K562 (cell line): Measurements from ENCODE around the gene BICC1. TPM values are rescaled to one million over a fixed set of nuclear protein-coding genes. Genes with fewer than 3 reads are reported as not detected.

Experiments used
- ATAC-seq: fragments of 200-7000 bp; cut with Tn5 transposase; 3 replicates; pipeline ENCODE4 v1.9.1; 2020; ENCODE audit warnings: moderate library complexity
- BruUV-seq: library from RNA; stranded (reverse); fragments of 400-500 nt; replicated peaks from 2 replicates; lab custom pipeline; 2021; lab: Mats Ljungman, UMichigan
- CTCF ChIA-PET: fragments of 300-600 bp; formaldehyde crosslinking; extraction: SDS; loops from one replicate; lab custom pipeline; 2021; ENCODE audit warnings: low intra/inter-chr PET ratio; lab: Yijun Ruan, JAX
- POLR2A ChIA-PET: fragments of 300-600, 350-650 bp; sonication (Branson Sonifier 250); formaldehyde crosslinking; extraction: SDS; loops from one replicate; lab custom pipeline; 2021; ENCODE audit warnings: antibody characterized with exemption, inconsistent platforms; lab: Yijun Ruan, JAX
- DNase-seq, 4 experiments: peaks; one replicate each; pipeline versions ENCODE4 v3.0.0 to v3.0.0-alpha.2; 2011 to 2018; ENCODE audit warnings: low spot score in 3 of 4, mixed read lengths in 3 of 4; ENCODE audit errors: extremely low read depth in 1 of 4
- FAIRE-seq: peaks from 2 replicates; lab custom pipeline; 2011; peaks lifted over from hg19 to GRCh38; lab: Jason Lieb, UNC
- H2AFZ ChIP-seq: 2 replicates; pipeline ENCODE4 v1.6.0; 2011; ENCODE audit warnings: low read depth, low read length, control low read depth, inconsistent platforms
- H3K27ac ChIP-seq: fragments of 200-600 bp; 3 replicates; pipeline ENCODE4 v1.8.0; 2011; ENCODE audit warnings: low read depth, mild to moderate bottlenecking, control low read depth, inconsistent platforms, low read length, moderate library complexity, mixed read lengths; ENCODE audit errors: extremely low read depth
- H3K27me3 ChIP-seq, 2 experiments: fragments of 300-600 bp in 1 of 2; 2 replicates in 1 of 2; 3 replicates in 1 of 2; pipeline versions ENCODE4 v1.6.0 to v1.8.0; 2011; ENCODE audit warnings: inconsistent platforms in 2 of 2, low read length in 2 of 2, mild to moderate bottlenecking in 1 of 2, mixed read lengths in 1 of 2, moderate library complexity in 1 of 2; ENCODE audit not compliant: control insufficient read depth in 2 of 2, insufficient read depth in 2 of 2
- H3K36me3 ChIP-seq: fragments of 300-600 bp; 3 replicates; pipeline ENCODE4 v1.8.0; 2011; ENCODE audit warnings: mild to moderate bottlenecking, low read length, inconsistent platforms; ENCODE audit not compliant: control insufficient read depth, insufficient read depth
- H3K4me1 ChIP-seq, 2 experiments: fragments of 200-600 bp in 1 of 2; replicated peaks in 1 of 2; 2 replicates in 1 of 2; 3 replicates in 1 of 2; pipeline versions ENCODE4 v1.5.1 to v1.8.0; 2011; ENCODE audit warnings: inconsistent platforms in 2 of 2, low read length in 2 of 2, mild to moderate bottlenecking in 1 of 2, mixed read lengths in 1 of 2, moderate library complexity in 1 of 2; ENCODE audit not compliant: control insufficient read depth in 2 of 2, insufficient read depth in 2 of 2
- H3K4me2 ChIP-seq: 2 replicates; pipeline ENCODE4 v1.6.1; 2011; ENCODE audit warnings: low read length, control low read depth, inconsistent platforms, mixed read lengths; ENCODE audit not compliant: insufficient read depth
- H3K4me3 ChIP-seq: fragments of 200-600 bp; sonication (generic), shearing (Covaris generic); 2 replicates; pipeline ENCODE4 v1.5.1; 2016; ENCODE audit warnings: control low read depth, inconsistent platforms
- H3K79me2 ChIP-seq: fragments of 200-600 bp; 3 replicates; pipeline ENCODE4 v1.8.0; 2011; ENCODE audit warnings: low read length, inconsistent platforms; ENCODE audit not compliant: control insufficient read depth, insufficient read depth
- H3K9ac ChIP-seq, 2 experiments: 2 replicates each; pipeline versions ENCODE4 v1.6.0 to v1.6.1; 2011; ENCODE audit warnings: low read depth in 2 of 2, low read length in 2 of 2, control low read depth in 1 of 2, inconsistent platforms in 1 of 2, mild to moderate bottlenecking in 1 of 2, mixed read lengths in 1 of 2; ENCODE audit not compliant: insufficient read depth in 1 of 2
- H3K9me1 ChIP-seq: one replicate; pipeline ENCODE4 v1.6.0; 2011; ENCODE audit warnings: inconsistent platforms, mild to moderate bottlenecking, low read length, moderate library complexity; ENCODE audit not compliant: control insufficient read depth, insufficient read depth
- H3K9me3 ChIP-seq: replicated peaks from 2 replicates; pipeline ENCODE4 v1.5.1; 2011; ENCODE audit warnings: low read depth, low read length, inconsistent platforms; ENCODE audit not compliant: control insufficient read depth, insufficient read depth
- H4K20me1 ChIP-seq: replicated peaks from 2 replicates; pipeline ENCODE4 v1.6.1; 2011; ENCODE audit warnings: low read length, inconsistent platforms, mixed read lengths; ENCODE audit not compliant: control insufficient read depth, insufficient read depth
- ARNT ChIP-seq, 2 experiments: fragments of 450-650 bp; IDR thresholded peaks; 2 replicates each; pipeline ENCODE4 v1.6.1; 2016; ENCODE audit warnings: mild to moderate bottlenecking in 1 of 2
- CHD1 ChIP-seq: fragments of 200-600 bp; sonication (generic); IDR thresholded peaks from one replicate; pipeline ENCODE4 v1.6.1; 2012; ENCODE audit warnings: mild to moderate bottlenecking, moderate library complexity, low read length, inconsistent platforms
- DNMT1 ChIP-seq: fragments of 450-650 bp; IDR thresholded peaks from 2 replicates; pipeline ENCODE4 v1.6.1; 2016; ENCODE audit warnings: antibody characterized with exemption, mild to moderate bottlenecking
- HEY1 ChIP-seq: fragments of 250-450 bp; sonication (Bioruptor Pico); IDR thresholded peaks from 2 replicates; pipeline ENCODE4 v1.5.0; 2020; ENCODE audit warnings: mild to moderate bottlenecking, moderate library complexity, borderline replicate concordance
- TEAD4 ChIP-seq, 2 experiments: sonication (generic) in 1 of 2; formaldehyde crosslinking in 1 of 2; IDR thresholded peaks; 2 replicates each; pipeline versions ENCODE4 v1.6.1 to v1.8.0; 2012 to 2022; ENCODE audit warnings: borderline replicate concordance in 1 of 2, inconsistent platforms in 1 of 2, low read length in 1 of 2, mild to moderate bottlenecking in 1 of 2, missing genetic modification reagents in 1 of 2
- TGIF2 ChIP-seq: sonication (generic); formaldehyde crosslinking; IDR thresholded peaks from 2 replicates; pipeline ENCODE4 v1.8.1; 2022; ENCODE audit warnings: mild to moderate bottlenecking, missing genetic modification reagents, moderate library complexity
- USF1 ChIP-seq: sonication (generic); formaldehyde crosslinking; IDR thresholded peaks from 2 replicates; pipeline ENCODE4 v1.9.0; 2022; ENCODE audit warnings: mild to moderate bottlenecking, missing genetic modification reagents
- ZFP1 ChIP-seq: fragments of 450-650 bp; formaldehyde crosslinking; IDR thresholded peaks from 2 replicates; pipeline ENCODE4 v1.4.0; 2020; ENCODE audit warnings: mild to moderate bottlenecking, mixed read lengths
- WGBS: fragments of 100-300 bp; shearing (Covaris generic); methylation state at CpG from one replicate; pipeline ENCODE4 v1.1.6; 2016; ENCODE audit warnings: low coverage, mixed read lengths; ENCODE audit not compliant: insufficient coverage; ENCODE audit errors: missing lambda C conversion rate; 5-methylcytosine and 5-hydroxymethylcytosine counted together
- in situ Hi-C: fragments of 300-500 bp; cut with MboI; formaldehyde crosslinking; loops from 4 replicates; pipeline ENCODE4 v1.15.0; 2018; ENCODE audit warnings: inconsistent platforms, mixed read lengths
- intact Hi-C: fragments of 100-400 bp; cut with micrococcal nuclease; formaldehyde crosslinking; loops from 2 replicates; pipeline ENCODE4 v1.14.2; 2022
- polyA plus RNA-seq, 8 experiments: library from polyadenylated mRNA; depleted of rRNA in 4 of 8; stranded (reverse) in 5 of 8; unstranded in 3 of 8; fragments of >200 nt; fragmentation: Nextera tagmentation in 2 of 8; fragmentation: Illumina TruSeq in 1 of 8; extraction: Ambion mirVana in 2 of 8; extraction: Trizol in 1 of 8; gene quantifications; 2 replicates each; pipeline versions ENCODE4 v1.2.1 to v1.2.3, GENCODE V29; 2011 to 2014; ENCODE audit warnings: inconsistent platforms in 1 of 8, missing spikeins in 1 of 8
- total RNA-seq, 7 experiments: library from RNA; depleted of rRNA in 6 of 7; stranded (reverse); fragments of >200 nt in 6 of 7; fragmentation: Illumina TruSeq in 2 of 7; extraction: Trizol in 2 of 7; gene quantifications; 2 replicates each; pipeline versions ENCODE4 v1.2.1 to v1.2.3, GENCODE V29; 2011 to 2021; ENCODE audit warnings: low replicate concordance in 1 of 7

BICC1 gene
- total and polyA plus RNA-seq, 9 of the 15 experiments (the other 6 are each of a cell fraction or from before 2014, with no cell fraction given): not detected

GRCh38 chr10:58590152-58590840, 77.6 kb downstream of the BICC1 start:
- Histone ChIP-seq H3K4me1 (no peaks in the 10 kb centered on the region), H4K20me1 (no peaks in the 10 kb centered on the region), H3K4me2 (no peak overlapping the region), H3K36me3 (no peaks in the 10 kb centered on the region), H3K9ac (no peak overlapping the region), H3K27ac (no peak overlapping the region), H2AFZ (no peak overlapping the region), H3K79me2 (no peaks in the 10 kb centered on the region), H3K9me3 (no peaks in the 10 kb centered on the region), H3K4me3 (no peak overlapping the region), H3K9me1 (no peaks in the 10 kb centered on the region), H3K27me3 (no peaks in the 10 kb centered on the region)
- DNase-seq: no peak
- intact Hi-C loops: no loop called here
- ATAC-seq: no peak
- FAIRE-seq: no peak
- no TSS peak for BruUV-seq
- no peak for TF ChIP-seq TGIF2 (CRISPR knock-in tag)
- no peak for TF ChIP-seq USF1 (CRISPR knock-in tag)
- no peak for TF ChIP-seq ARNT (IDR thresholded peaks at IDR 0.05)
- no peak for TF ChIP-seq HEY1 (CRISPR knock-in tag)
- TF ChIP-seq ZFP1 (CRISPR knock-in tag): no peak
- no peak for TF ChIP-seq TEAD4 (IDR thresholded peaks at IDR 0.05; ENCODE audit: low read length)
- TF ChIP-seq TEAD4 (CRISPR knock-in tag; IDR thresholded peaks at IDR 0.05; ENCODE audit: borderline replicate concordance): no peak
- TF ChIP-seq DNMT1: no peak
- TF ChIP-seq CHD1: no peak
- POLR2A ChIA-PET: interaction anchor here (1.2 kb wide), 1 partner anchor 10 kb away, joined by 4 read pairs; no protein-coding TSS in a partner anchor
- 4% methylated on average over 2 of the region's 2 CpGs for WGBS
- in situ Hi-C loops: no loop called here
- CTCF ChIA-PET: no interaction called here
